ENCODE data around the gene HBG1. TPM values are rescaled to one million over a fixed set of nuclear protein-coding genes. Genes with fewer than 3 reads are reported as not detected.

Gene HBG1
- total and polyA plus RNA-seq, 2 donors (not counting 3 experiments of a cell fraction or from before 2014, with no cell fraction given), result 0.72 TPM; not detected in 1

DNA sequence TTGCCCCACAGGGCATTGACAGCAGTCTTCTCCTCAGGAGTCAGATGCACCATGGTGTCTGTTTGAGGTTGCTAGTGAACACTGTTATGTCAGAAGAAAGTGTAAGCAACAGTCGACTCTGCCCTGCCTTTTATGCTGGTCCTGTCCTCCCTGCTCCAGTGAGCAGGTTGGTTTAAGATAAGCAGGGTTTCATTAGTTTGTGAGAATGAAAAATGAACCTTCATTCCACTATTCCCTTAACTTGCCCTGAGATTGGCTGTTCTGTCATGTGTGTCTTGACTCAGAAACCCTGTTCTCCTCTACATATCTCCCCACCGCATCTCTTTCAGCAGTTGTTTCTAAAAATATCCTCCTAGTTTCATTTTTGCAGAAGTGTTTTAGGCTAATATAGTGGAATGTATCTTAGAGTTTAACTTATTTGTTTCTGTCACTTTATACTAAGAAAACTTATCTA, 15.2 kb downstream of the HBG1 start, which contains the start of gene HBD:
HBD (minus strand) TSS at position 103 of the 454 bp plus-strand sequence; CDS start at position 53, 50 bp downstream.
- no peaks in the 10 kb centered on the region for H3K9me3 ChIP-seq (replicated peaks; ENCODE audit: control insufficient read depth, insufficient read depth, low read length)
- H3K36me3 ChIP-seq (ENCODE audit: control insufficient read depth in 2 of 2, extremely low read depth in 1 of 2, insufficient read depth in 2 of 2, low read length in 2 of 2), result no peaks in the 10 kb centered on the region
- H3K9me1 ChIP-seq (replicated peaks; ENCODE audit: control insufficient read depth, extremely low read depth, insufficient read depth, low read length), result no peaks in the 10 kb centered on the region
- ChIA-PET POLR2A (no interaction called here), CTCF (no interaction called here)
- DNase-seq (ENCODE audit: low read depth, low spot score) (no peak), FAIRE-seq (no peak)
- no peak within 1 kb of the TSS for H3K4me3 ChIP-seq (replicated peaks in 1 of 3; ENCODE audit: insufficient read depth in 1 of 3, low read depth in 1 of 3, low read length in 3 of 3)
- no peaks in the 10 kb centered on the region for H3K79me2 ChIP-seq (ENCODE audit: control insufficient read depth, insufficient read depth, low read length)
- H4K20me1 ChIP-seq (replicated peaks; ENCODE audit: control insufficient read depth, extremely low read depth, insufficient read depth, low read length), result no peaks in the 10 kb centered on the region
- TF ChIP-seq POLR2AphosphoS5 (IDR thresholded peaks at IDR 0.05; ENCODE audit: insufficient read depth, low read depth, low read length), result no peak
- no peak for TF ChIP-seq JUN (IDR thresholded peaks at IDR 0.05; ENCODE audit: borderline replicate concordance, insufficient read depth, insufficient read length, low read depth)
- no peak for TF ChIP-seq GATA2 (IDR thresholded peaks at IDR 0.05; ENCODE audit: insufficient read depth, insufficient read length, low read depth, low read length)
- no peak for TF ChIP-seq FOS (IDR thresholded peaks at IDR 0.05; ENCODE audit: borderline replicate concordance, insufficient read depth, low read length)
- no peak for TF ChIP-seq EZH2 (IDR thresholded peaks at IDR 0.05; ENCODE audit: borderline replicate concordance, low read depth, low read length, severe bottlenecking)
- TF ChIP-seq, protein P1, sequence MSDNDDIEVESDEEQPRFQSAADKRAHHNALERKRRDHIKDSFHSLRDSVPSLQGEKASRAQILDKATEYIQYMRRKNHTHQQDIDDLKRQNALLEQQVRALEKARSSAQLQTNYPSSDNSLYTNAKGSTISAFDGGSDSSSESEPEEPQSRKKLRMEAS (IDR thresholded peaks at IDR 0.05; ENCODE audit: insufficient read depth, insufficient read length), result no peak
- TF ChIP-seq POLR2A (IDR thresholded peaks at IDR 0.05; ENCODE audit: low read depth, low read length), result no peak
- TF ChIP-seq CTCF (IDR thresholded peaks at IDR 0.05; ENCODE audit: extremely low read depth in 1 of 2, insufficient read depth in 1 of 2, low read depth in 1 of 2, low read length in 2 of 2), result no peak
- no peak for TF ChIP-seq MYC (IDR thresholded peaks at IDR 0.05; ENCODE audit: low read depth, low read length)
- intact Hi-C loops (cut with micrococcal nuclease) (no loop called here), dilution Hi-C loops (cut with MboI; ENCODE audit: extremely low pct_ligation_motif_present, low sequenced_read_pairs) (no loop called here)
- H3K9ac ChIP-seq (replicated peaks; ENCODE audit: extremely low read depth, insufficient read depth, low read length), result no peak within 1 kb of the TSS
- no peak within 1 kb of the TSS for H3K4me2 ChIP-seq (ENCODE audit: insufficient read depth, low read length)
- H3K4me1 ChIP-seq (ENCODE audit: control insufficient read depth, extremely low read depth, insufficient read depth, low read length), result no peaks in the 10 kb centered on the region
- no peaks in the 10 kb centered on the region for H3K27me3 ChIP-seq (ENCODE audit: control insufficient read depth in 2 of 2, insufficient read depth in 2 of 2, low read length in 2 of 2)
- no TSS peak for BruUV-seq (replicated peaks)
- H2AFZ ChIP-seq (ENCODE audit: low read depth, low read length), result no peak within 1 kb of the TSS
- no peak within 1 kb of the TSS for H3K27ac ChIP-seq (ENCODE audit: insufficient read depth, low read depth, low read length)

All from endothelial cell of umbilical vein (primary cell).